Measurements from ENCODE around the gene FAM131C.

DNA sequence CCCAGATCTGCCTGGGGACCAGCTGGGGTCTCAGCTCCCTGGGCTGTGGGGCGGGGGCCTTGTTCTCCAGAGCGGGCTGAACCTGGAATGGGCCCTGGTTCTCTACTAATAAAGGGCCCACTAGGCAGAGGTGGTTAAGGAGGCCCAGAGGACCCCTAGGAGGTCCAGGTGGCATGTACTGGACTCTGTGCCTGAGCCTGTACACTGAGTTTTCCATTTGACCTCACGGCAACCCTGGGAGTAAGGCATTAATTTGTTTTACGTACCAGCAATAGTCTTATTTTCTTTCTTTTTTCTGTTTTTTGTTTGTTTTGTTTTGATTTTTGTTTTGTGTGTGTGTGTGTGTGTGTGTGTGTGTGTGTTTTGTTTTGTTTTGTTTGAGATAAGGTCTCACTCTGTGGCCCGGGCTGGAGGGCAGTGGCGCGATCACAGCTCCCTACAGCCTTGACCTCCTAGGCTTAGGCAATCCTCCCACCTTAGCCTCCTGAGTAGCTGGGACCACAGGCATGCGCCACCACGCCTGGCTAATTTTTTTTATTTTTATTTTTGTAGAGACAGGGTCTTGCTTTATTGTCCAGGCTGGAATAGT is 19.6 kb upstream of the FAM131C start:
- TF ChIP-seq, protein P1, sequence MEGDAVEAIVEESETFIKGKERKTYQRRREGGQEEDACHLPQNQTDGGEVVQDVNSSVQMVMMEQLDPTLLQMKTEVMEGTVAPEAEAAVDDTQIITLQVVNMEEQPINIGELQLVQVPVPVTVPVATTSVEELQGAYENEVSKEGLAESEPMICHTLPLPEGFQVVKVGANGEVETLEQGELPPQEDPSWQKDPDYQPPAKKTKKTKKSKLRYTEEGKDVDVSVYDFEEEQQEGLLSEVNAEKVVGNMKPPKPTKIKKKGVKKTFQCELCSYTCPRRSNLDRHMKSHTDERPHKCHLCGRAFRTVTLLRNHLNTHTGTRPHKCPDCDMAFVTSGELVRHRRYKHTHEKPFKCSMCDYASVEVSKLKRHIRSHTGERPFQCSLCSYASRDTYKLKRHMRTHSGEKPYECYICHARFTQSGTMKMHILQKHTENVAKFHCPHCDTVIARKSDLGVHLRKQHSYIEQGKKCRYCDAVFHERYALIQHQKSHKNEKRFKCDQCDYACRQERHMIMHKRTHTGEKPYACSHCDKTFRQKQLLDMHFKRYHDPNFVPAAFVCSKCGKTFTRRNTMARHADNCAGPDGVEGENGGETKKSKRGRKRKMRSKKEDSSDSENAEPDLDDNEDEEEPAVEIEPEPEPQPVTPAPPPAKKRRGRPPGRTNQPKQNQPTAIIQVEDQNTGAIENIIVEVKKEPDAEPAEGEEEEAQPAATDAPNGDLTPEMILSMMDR (tag by site-specific recombination; IDR thresholded peaks at IDR 0.05), result no peak
- TF ChIP-seq ZNF677 (tag by site-specific recombination; IDR thresholded peaks at IDR 0.05), result no peak
- TF ChIP-seq ZNF830 (tag by site-specific recombination; IDR thresholded peaks at IDR 0.05; ENCODE audit: low read depth), result no peak
- TF ChIP-seq, protein P2, sequence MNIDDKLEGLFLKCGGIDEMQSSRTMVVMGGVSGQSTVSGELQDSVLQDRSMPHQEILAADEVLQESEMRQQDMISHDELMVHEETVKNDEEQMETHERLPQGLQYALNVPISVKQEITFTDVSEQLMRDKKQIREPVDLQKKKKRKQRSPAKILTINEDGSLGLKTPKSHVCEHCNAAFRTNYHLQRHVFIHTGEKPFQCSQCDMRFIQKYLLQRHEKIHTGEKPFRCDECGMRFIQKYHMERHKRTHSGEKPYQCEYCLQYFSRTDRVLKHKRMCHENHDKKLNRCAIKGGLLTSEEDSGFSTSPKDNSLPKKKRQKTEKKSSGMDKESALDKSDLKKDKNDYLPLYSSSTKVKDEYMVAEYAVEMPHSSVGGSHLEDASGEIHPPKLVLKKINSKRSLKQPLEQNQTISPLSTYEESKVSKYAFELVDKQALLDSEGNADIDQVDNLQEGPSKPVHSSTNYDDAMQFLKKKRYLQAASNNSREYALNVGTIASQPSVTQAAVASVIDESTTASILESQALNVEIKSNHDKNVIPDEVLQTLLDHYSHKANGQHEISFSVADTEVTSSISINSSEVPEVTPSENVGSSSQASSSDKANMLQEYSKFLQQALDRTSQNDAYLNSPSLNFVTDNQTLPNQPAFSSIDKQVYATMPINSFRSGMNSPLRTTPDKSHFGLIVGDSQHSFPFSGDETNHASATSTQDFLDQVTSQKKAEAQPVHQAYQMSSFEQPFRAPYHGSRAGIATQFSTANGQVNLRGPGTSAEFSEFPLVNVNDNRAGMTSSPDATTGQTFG (tag by site-specific recombination; IDR thresholded peaks at IDR 0.05; ENCODE audit: borderline replicate concordance), result no peak
- TF ChIP-seq, protein P3, sequence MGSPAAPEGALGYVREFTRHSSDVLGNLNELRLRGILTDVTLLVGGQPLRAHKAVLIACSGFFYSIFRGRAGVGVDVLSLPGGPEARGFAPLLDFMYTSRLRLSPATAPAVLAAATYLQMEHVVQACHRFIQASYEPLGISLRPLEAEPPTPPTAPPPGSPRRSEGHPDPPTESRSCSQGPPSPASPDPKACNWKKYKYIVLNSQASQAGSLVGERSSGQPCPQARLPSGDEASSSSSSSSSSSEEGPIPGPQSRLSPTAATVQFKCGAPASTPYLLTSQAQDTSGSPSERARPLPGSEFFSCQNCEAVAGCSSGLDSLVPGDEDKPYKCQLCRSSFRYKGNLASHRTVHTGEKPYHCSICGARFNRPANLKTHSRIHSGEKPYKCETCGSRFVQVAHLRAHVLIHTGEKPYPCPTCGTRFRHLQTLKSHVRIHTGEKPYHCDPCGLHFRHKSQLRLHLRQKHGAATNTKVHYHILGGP (tag by site-specific recombination; IDR thresholded peaks at IDR 0.05), result no peak
- TF ChIP-seq ZNF394 (tag by site-specific recombination; IDR thresholded peaks at IDR 0.05; ENCODE audit: borderline replicate concordance), result no peak
- no peak for TF ChIP-seq ZNF660 (tag by site-specific recombination; IDR thresholded peaks at IDR 0.05)
- no peak for TF ChIP-seq ZNF138 (tag by site-specific recombination; IDR thresholded peaks at IDR 0.05; ENCODE audit: borderline replicate concordance)
- TF ChIP-seq, protein P4, sequence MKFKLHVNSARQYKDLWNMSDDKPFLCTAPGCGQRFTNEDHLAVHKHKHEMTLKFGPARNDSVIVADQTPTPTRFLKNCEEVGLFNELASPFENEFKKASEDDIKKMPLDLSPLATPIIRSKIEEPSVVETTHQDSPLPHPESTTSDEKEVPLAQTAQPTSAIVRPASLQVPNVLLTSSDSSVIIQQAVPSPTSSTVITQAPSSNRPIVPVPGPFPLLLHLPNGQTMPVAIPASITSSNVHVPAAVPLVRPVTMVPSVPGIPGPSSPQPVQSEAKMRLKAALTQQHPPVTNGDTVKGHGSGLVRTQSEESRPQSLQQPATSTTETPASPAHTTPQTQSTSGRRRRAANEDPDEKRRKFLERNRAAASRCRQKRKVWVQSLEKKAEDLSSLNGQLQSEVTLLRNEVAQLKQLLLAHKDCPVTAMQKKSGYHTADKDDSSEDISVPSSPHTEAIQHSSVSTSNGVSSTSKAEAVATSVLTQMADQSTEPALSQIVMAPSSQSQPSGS (tag by site-specific recombination; IDR thresholded peaks at IDR 0.05; ENCODE audit: low read depth), result no peak
- no peak for TF ChIP-seq ZNF585B (tag by site-specific recombination; IDR thresholded peaks at IDR 0.05)
